ENCODE measurements around the gene JARID2. TPM values are rescaled to one million over a fixed set of nuclear protein-coding genes. Genes with fewer than 3 reads are reported as not detected.
A peak's percentile ranks its signal among the peaks of the same experiment; 100 is the strongest.

Gene JARID2
- total and polyA plus RNA-seq, 10 of the 15 experiments (the other 5 are each of a cell fraction or from before 2014, with no cell fraction given) = 4.2 to 21.6 (median 11.7) TPM

- no TSS peak for BruUV-seq (replicated peaks)
- H2AFZ ChIP-seq (ENCODE audit: control insufficient read depth, low read depth, low read length) = no peak overlapping the region
- peak; percentile 55 for DNase-seq (ENCODE audit: low read depth, low spot score)
- H3K27me3 ChIP-seq (replicated peaks in 1 of 2; ENCODE audit: control insufficient read depth in 2 of 2, insufficient read depth in 2 of 2, low read length in 1 of 2) = no peaks in the 10 kb centered on the region
- ChIA-PET RAD21 (ENCODE audit: unreplicated experiment) (interaction anchor here (1.3 to 2.7 kb wide), 3 partner anchors 8 to 10 kb away, joined by 3 to 10 read pairs (median 9); no protein-coding TSS in a partner anchor), POLR2A (interaction anchor here (1.0 to 2.8 kb wide), 2 partner anchors 12 to 35 kb away, joined by 5 to 11 read pairs; no protein-coding TSS in a partner anchor), SMC1A (ENCODE audit: uncharacterized antibody, unreplicated experiment) (interaction anchor here (0.6 to 7.4 kb wide), 8 partner anchors 9 to 406 kb away, joined by 3 to 111 read pairs (median 6); no protein-coding TSS in a partner anchor), CTCF (interaction anchor here (1.1 to 1.3 kb wide), 3 partner anchors 8 to 24 kb away, joined by 3 to 5 read pairs (median 4); no protein-coding TSS in a partner anchor)
- 7% methylated on average over 8 of the region's 8 CpGs for WGBS (ENCODE audit: insufficient coverage, insufficient replicate concordance, low lambda C conversion rate, missing lambda C conversion rate)
- H3K79me2 ChIP-seq (ENCODE audit: control insufficient read depth, insufficient read depth, low read length) = peaks cover 86% of the 10 kb centered on the region
- no peaks in the 10 kb centered on the region; the same call in 2 of the 3 replicates for H3K9me3 ChIP-seq (replicated peaks; ENCODE audit: control insufficient read depth, insufficient read depth, low read length)
- peaks cover 0 to 2% of the 10 kb centered on the region in 2 experiments; a peak in 1 of 4 replicates for H3K36me3 ChIP-seq (ENCODE audit: control insufficient read depth in 2 of 2, insufficient read depth in 2 of 2, low read length in 1 of 2)
- H4K20me1 ChIP-seq (ENCODE audit: control insufficient read depth, insufficient read depth) = no peaks in the 10 kb centered on the region
- FAIRE-seq = peak; percentile 93
- peaks cover 14% of the 10 kb centered on the region for H3K4me1 ChIP-seq (ENCODE audit: control insufficient read depth, insufficient read depth, low read length)
- ATAC-seq = peak; percentile 89
- H3K4me2 ChIP-seq (ENCODE audit: control insufficient read depth, insufficient read depth) = peak overlapping the region; percentile 89
- H3K27ac ChIP-seq (ENCODE audit: control insufficient read depth, insufficient read depth) = peak overlapping the region; percentile 56
- in situ Hi-C loops (cut with MboI) = no loop called here
- intact Hi-C loops (cut with micrococcal nuclease; ENCODE audit: unreplicated experiment) = no loop called here
- H3K4me3 ChIP-seq = peak overlapping the region; percentile 58
- H3K9ac ChIP-seq (ENCODE audit: control insufficient read depth, insufficient read depth, low read length) = peak overlapping the region; percentile 38; the same call in 1 of the 2 replicates
- no peak for TF ChIP-seq MAX (IDR thresholded peaks at IDR 0.05; ENCODE audit: low read depth, low read length)
- TF ChIP-seq ATF7 (IDR thresholded peaks at IDR 0.05; ENCODE audit: low read depth) = peak; percentile 72
- peak; percentile 57 to 60; a peak in 2 of 4 replicates for TF ChIP-seq IKZF2 (IDR thresholded peaks at IDR 0.05)
- TF ChIP-seq IKZF1 (conservative IDR thresholded peaks at IDR 0.05) = 0 out of 2 replicates have a peak, but pooled peaks have one; percentile 42
- TF ChIP-seq MXI1 (IDR thresholded peaks at IDR 0.05; ENCODE audit: low read depth, low read length) = 0 out of 2 replicates have a peak, but pooled peaks have one; percentile 50
- peak; percentile 31; the same call in 1 of the 2 replicates for TF ChIP-seq CREM (IDR thresholded peaks at IDR 0.05; ENCODE audit: low read depth)
- peak; percentile 55; the same call in 1 of the 2 replicates for TF ChIP-seq CBFB (IDR thresholded peaks at IDR 0.05; ENCODE audit: low read depth)
- TF ChIP-seq YY1 (IDR thresholded peaks at IDR 0.05; ENCODE audit: low read depth, low read length) = no peak
- peak; percentile 55; the same call in 1 of the 2 replicates for TF ChIP-seq FOXM1 (IDR thresholded peaks at IDR 0.05; ENCODE audit: low read depth, low read length)
- TF ChIP-seq ATF2 (IDR thresholded peaks at IDR 0.05; ENCODE audit: low read length) = peak; percentile 54; the same call in 1 of the 2 replicates
- no peak for TF ChIP-seq ZBTB40 (IDR thresholded peaks at IDR 0.05; ENCODE audit: borderline replicate concordance)
- TF ChIP-seq RELB (IDR thresholded peaks at IDR 0.05; ENCODE audit: low read depth) = peak; percentile 66; the same call in 1 of the 2 replicates
- TF ChIP-seq ZNF217 (IDR thresholded peaks at IDR 0.05) = 0 out of 2 replicates have a peak, but pooled peaks have one; percentile 22
- TF ChIP-seq ZNF274 (IDR thresholded peaks at IDR 0.05; ENCODE audit: insufficient read depth, insufficient read length) = no peak
- no peak for TF ChIP-seq RAD21 (IDR thresholded peaks at IDR 0.05; ENCODE audit: insufficient read depth, low read depth, low read length)
- TF ChIP-seq EZH2 (IDR thresholded peaks at IDR 0.05; ENCODE audit: borderline replicate concordance, control insufficient read depth, low read depth, low read length) = no peak
Observed at GRCh38 chr6:15398633-15399275, 152.9 kb downstream of the JARID2 start.
